ENCODE data around the gene CRTAC1.

CRTAC1 gene

GRCh38 chr10:97831259-97831658 lies 199.2 kb downstream of the CRTAC1 start:
- no peak for DNase-seq

- DNase-seq = peak; percentile 68
These were observed 200.4 kb downstream of the CRTAC1 start for GRCh38 chr10:97830064-97830463.

GRCh38 chr10:97828721-97829120 lies 201.7 kb downstream of the CRTAC1 start:
- no peak for DNase-seq

GRCh38 chr10:97827702-97828291 lies 202.6 kb downstream of the CRTAC1 start:
- DNase-seq = no peak

- no peak for DNase-seq
These were observed 203.5 kb downstream of the CRTAC1 start for GRCh38 chr10:97826892-97827291.

- no peak for DNase-seq
These were observed 205.2 kb downstream of the CRTAC1 start for GRCh38 chr10:97825020-97825760.

GRCh38 chr10:97823734-97824133 lies 206.7 kb downstream of the CRTAC1 start:
- DNase-seq = no peak

GRCh38 chr10:97822261-97822687 lies 208.1 kb downstream of the CRTAC1 start:
- DNase-seq = no peak

GRCh38 chr10:97821308-97822038 lies 208.9 kb downstream of the CRTAC1 start:
- DNase-seq = no peak

- no peak for DNase-seq
These were observed 210.2 kb downstream of the CRTAC1 start for GRCh38 chr10:97820096-97820704.

GRCh38 chr10:97818572-97818971 lies 211.8 kb downstream of the CRTAC1 start:
- DNase-seq = no peak

- no peak for DNase-seq
These were observed 213.8 kb downstream of the CRTAC1 start for GRCh38 chr10:97816609-97817008.

Measured in NCI-H1105 treated with DMSO at 0.1 percent for 48 hours (cell line).